ENCODE data around the gene BRSK2.

DNA sequence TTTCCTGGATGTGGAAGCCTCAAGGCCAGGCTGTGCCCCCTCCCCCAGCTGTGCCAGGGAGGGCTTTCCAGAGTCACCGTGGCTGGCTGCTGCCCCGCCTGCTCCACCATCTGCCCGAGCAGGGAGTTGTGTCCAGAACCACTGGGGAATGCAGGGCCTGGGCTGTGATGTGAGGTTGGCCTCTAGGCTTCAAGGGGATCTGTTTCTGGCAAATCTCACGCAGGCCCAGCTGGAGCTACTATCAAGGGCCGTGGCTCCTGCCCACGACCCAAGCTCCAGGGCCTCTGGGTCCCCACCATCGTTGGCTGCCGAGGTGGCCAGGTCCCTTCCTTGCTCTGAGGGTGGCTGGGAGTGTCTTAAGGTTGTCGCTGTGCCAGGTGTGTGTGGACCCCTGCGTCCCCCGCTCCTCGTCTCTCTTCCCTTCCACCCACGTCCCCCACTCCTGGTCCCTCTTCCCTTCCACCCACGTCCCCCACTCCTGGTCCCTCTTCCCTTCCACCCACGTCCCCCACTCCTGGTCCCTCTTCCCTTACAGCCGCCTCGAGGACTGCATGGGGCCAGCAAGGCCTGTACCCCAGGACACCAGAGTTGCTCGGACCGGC lies 6.1 kb downstream of the BRSK2 start:
- TF ChIP-seq, protein P1, sequence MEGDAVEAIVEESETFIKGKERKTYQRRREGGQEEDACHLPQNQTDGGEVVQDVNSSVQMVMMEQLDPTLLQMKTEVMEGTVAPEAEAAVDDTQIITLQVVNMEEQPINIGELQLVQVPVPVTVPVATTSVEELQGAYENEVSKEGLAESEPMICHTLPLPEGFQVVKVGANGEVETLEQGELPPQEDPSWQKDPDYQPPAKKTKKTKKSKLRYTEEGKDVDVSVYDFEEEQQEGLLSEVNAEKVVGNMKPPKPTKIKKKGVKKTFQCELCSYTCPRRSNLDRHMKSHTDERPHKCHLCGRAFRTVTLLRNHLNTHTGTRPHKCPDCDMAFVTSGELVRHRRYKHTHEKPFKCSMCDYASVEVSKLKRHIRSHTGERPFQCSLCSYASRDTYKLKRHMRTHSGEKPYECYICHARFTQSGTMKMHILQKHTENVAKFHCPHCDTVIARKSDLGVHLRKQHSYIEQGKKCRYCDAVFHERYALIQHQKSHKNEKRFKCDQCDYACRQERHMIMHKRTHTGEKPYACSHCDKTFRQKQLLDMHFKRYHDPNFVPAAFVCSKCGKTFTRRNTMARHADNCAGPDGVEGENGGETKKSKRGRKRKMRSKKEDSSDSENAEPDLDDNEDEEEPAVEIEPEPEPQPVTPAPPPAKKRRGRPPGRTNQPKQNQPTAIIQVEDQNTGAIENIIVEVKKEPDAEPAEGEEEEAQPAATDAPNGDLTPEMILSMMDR (IDR thresholded peaks at IDR 0.05), result no peak
- TF ChIP-seq POLR2A (IDR thresholded peaks at IDR 0.05), result no peak
